PFSK-1 (cell line): Measurements from ENCODE around the gene TMEM143.

Experiments used
- FOXP2 ChIP-seq: optimal IDR thresholded peaks from 2 replicates; pipeline ENCODE3; 2011; ENCODE audit warnings: borderline replicate concordance, control low read depth, inconsistent platforms; ENCODE audit not compliant: insufficient read depth; ENCODE audit errors: extremely low read length, extremely low read depth
- POLR2AphosphoS5 ChIP-seq: IDR thresholded peaks from 2 replicates; pipeline ENCODE4 v1.6.1; 2012; ENCODE audit warnings: low read depth, mild to moderate bottlenecking, control low read depth, low read length, moderate library complexity
- REST ChIP-seq, 2 experiments: IDR thresholded peaks; 2 replicates each; pipeline versions ENCODE4 v1.6.1 to v1.8.0; 2011 to 2012; ENCODE audit warnings: low read depth in 2 of 2, low read length in 2 of 2, control low read depth in 1 of 2, inconsistent platforms in 1 of 2, mild to moderate bottlenecking in 1 of 2, moderate library complexity in 1 of 2; ENCODE audit not compliant: insufficient read depth in 1 of 2
- SIN3A ChIP-seq: IDR thresholded peaks from 2 replicates; pipeline ENCODE4 v1.6.1; 2012; ENCODE audit warnings: mild to moderate bottlenecking, low read length, moderate library complexity, borderline replicate concordance; ENCODE audit not compliant: insufficient read depth
- TAF1 ChIP-seq: IDR thresholded peaks from 2 replicates; pipeline ENCODE4 v1.6.1; 2012; ENCODE audit warnings: low read length, control low read depth, borderline replicate concordance; ENCODE audit not compliant: insufficient read depth

- TF ChIP-seq POLR2AphosphoS5 (no peak), TAF1 (no peak), SIN3A (no peak), FOXP2 (no peak), REST (IDR thresholded peaks at IDR 0.05; ENCODE audit: insufficient read depth in 1 of 2, low read depth in 2 of 2, low read length in 2 of 2) (no peak)
Observed at GRCh38 chr19:48405010-48405659, 41.4 kb upstream of the TMEM143 start.
